Upper lobe of left lung (tissue), 4 donors: ENCODE measurements around the gene EPS8.

ENCODE experiments used
- CTCF ChIP-seq, 6 experiments: fragments of 450-650 bp in 4 of 6; fragments of 200-600 bp in 2 of 6; sonication (generic) in 2 of 6; IDR thresholded peaks; one replicate each; pipeline ENCODE4 v1.5.1; 2016 to 2019; ENCODE audit warnings: antibody characterized with exemption in 6 of 6
- POLR2A ChIP-seq, 4 donors: fragments of 450-650 bp; IDR thresholded peaks; one replicate each; pipeline ENCODE4 v1.5.1; 2016 to 2017; ENCODE audit warnings: antibody characterized with exemption in 4 of 4, mild to moderate bottlenecking in 2 of 4

GRCh38 chr12:15757553-15758255, 31.5 kb downstream of the EPS8 start:
- TF ChIP-seq CTCF (IDR thresholded peaks at IDR 0.05) (no peak), POLR2A (IDR thresholded peaks at IDR 0.05) (no peak)
